A204.1 (cell line): Measurements from ENCODE around the gene ANAPC2.

Experiments used
- FAIRE-seq: peaks from 2 replicates; lab custom pipeline; 2012; peaks lifted over from hg19 to GRCh38; lab: Jason Lieb, UNC

Gene ANAPC2

GRCh38 chr9:137214620-137215019 is 26.3 kb upstream of the ANAPC2 start:
- no peak for FAIRE-seq

- FAIRE-seq, result no peak
Measured at GRCh38 chr9:137213160-137214060, 25.1 kb upstream of the ANAPC2 start.

- no peak for FAIRE-seq
Measured at GRCh38 chr9:137212520-137212919, 24.2 kb upstream of the ANAPC2 start.

GRCh38 chr9:137211532-137211931 is 23.2 kb upstream of the ANAPC2 start:
- no peak for FAIRE-seq

- no peak for FAIRE-seq
Measured at GRCh38 chr9:137206602-137207001, 18.2 kb upstream of the ANAPC2 start.

- FAIRE-seq, result no peak
Measured at GRCh38 chr9:137205126-137206069, 17.0 kb upstream of the ANAPC2 start, which contains the start of the genes NDOR1 and TMEM203. Gene NDOR1, plus strand, starts transcription at chr9:137205700. Its CDS starts 78 bp downstream, at chr9:137205778. Gene TMEM203, minus strand, starts transcription at chr9:137205648. Its CDS starts 234 bp downstream, at chr9:137205414.

- FAIRE-seq, result no peak
Measured at GRCh38 chr9:137204731-137205125, 16.4 kb upstream of the ANAPC2 start.

- no peak for FAIRE-seq
Measured at GRCh38 chr9:137202966-137203365, 14.6 kb upstream of the ANAPC2 start.

GRCh38 chr9:137201205-137201868 is 13.0 kb upstream of the ANAPC2 start:
- FAIRE-seq, result no peak

- peak; percentile 96 for FAIRE-seq
Measured at GRCh38 chr9:137200311-137201204, 12.2 kb upstream of the ANAPC2 start, which contains the start of gene TPRN. Gene TPRN, minus strand, starts transcription at chr9:137200741. Its CDS starts 30 bp downstream, at chr9:137200711.

GRCh38 chr9:137199411-137200121 is 11.2 kb upstream of the ANAPC2 start:
- no peak for FAIRE-seq

GRCh38 chr9:137198902-137199283 is 10.5 kb upstream of the ANAPC2 start:
- FAIRE-seq, result no peak

GRCh38 chr9:137198051-137198901 is 9.9 kb upstream of the ANAPC2 start:
- FAIRE-seq, result no peak

GRCh38 chr9:137195525-137196220 is 7.3 kb upstream of the ANAPC2 start:
- FAIRE-seq, result no peak

GRCh38 chr9:137194909-137195308 is 6.5 kb upstream of the ANAPC2 start:
- FAIRE-seq, result no peak

- no peak for FAIRE-seq
Measured at GRCh38 chr9:137194388-137194787, 6.0 kb upstream of the ANAPC2 start.

GRCh38 chr9:137193771-137194170 is 5.4 kb upstream of the ANAPC2 start:
- no peak for FAIRE-seq

- FAIRE-seq, result no peak
Measured at GRCh38 chr9:137192859-137193258, 4.5 kb upstream of the ANAPC2 start.

- FAIRE-seq, result no peak
Measured at GRCh38 chr9:137192448-137192780, 4.1 kb upstream of the ANAPC2 start.
